HepG2 (cell line): Measurements from ENCODE around the gene NEK8. TPM values are rescaled to one million over a fixed set of nuclear protein-coding genes. Genes with fewer than 3 reads are reported as not detected.

ENCODE experiments used
- IRX3 ChIP-seq: sonication (generic); formaldehyde crosslinking; IDR thresholded peaks from 2 replicates; pipeline ENCODE4 v1.8.1; 2023; ENCODE audit warnings: mild to moderate bottlenecking, low read depth, missing genetic modification reagents, borderline replicate concordance
- NFE2L2 ChIP-seq: fragments of 150-350 bp; IDR thresholded peaks from 2 replicates; pipeline ENCODE4 v1.6.1; 2014; ENCODE audit warnings: low read length
- PRMT3 ChIP-seq: sonication (generic); formaldehyde crosslinking; IDR thresholded peaks from 2 replicates; pipeline ENCODE4 v1.8.1; 2022; ENCODE audit warnings: low read depth, mild to moderate bottlenecking, moderate library complexity, missing genetic modification reagents, borderline replicate concordance
- RXRA ChIP-seq: sonication (generic); formaldehyde crosslinking; IDR thresholded peaks from 2 replicates; pipeline ENCODE4 v1.5.1; 2020; ENCODE audit warnings: missing genetic modification reagents
- SAFB2 ChIP-seq: sonication (generic); formaldehyde crosslinking; IDR thresholded peaks from 2 replicates; pipeline ENCODE4 v1.5.1; 2020; ENCODE audit warnings: missing genetic modification reagents, low read depth, mild to moderate bottlenecking, borderline replicate concordance
- ZBTB26 ChIP-seq: IDR thresholded peaks from 2 replicates; pipeline ENCODE4 v1.6.1; 2016; ENCODE audit warnings: missing compliant biosample characterization, missing genetic modification reagents, borderline replicate concordance
- ZBTB42 ChIP-seq: sonication (generic); formaldehyde crosslinking; IDR thresholded peaks from 2 replicates; pipeline ENCODE4 v1.5.0; 2020; ENCODE audit warnings: mild to moderate bottlenecking, missing genetic modification reagents
- ZNF205 ChIP-seq: IDR thresholded peaks from 2 replicates; pipeline ENCODE4 v1.6.1; 2018; ENCODE audit warnings: missing biosample characterization, missing genetic modification reagents
- ZNF512 ChIP-seq: sonication (generic); formaldehyde crosslinking; IDR thresholded peaks from 2 replicates; pipeline ENCODE4 v1.4.0; 2020; ENCODE audit warnings: mild to moderate bottlenecking, missing genetic modification reagents
- ZNF816 ChIP-seq: sonication (generic); formaldehyde crosslinking; IDR thresholded peaks from 2 replicates; pipeline ENCODE4 v1.8.0; 2022; ENCODE audit warnings: missing genetic modification reagents, mild to moderate bottlenecking, borderline replicate concordance
- polyA plus RNA-seq, 8 experiments: library from polyadenylated mRNA; depleted of rRNA in 3 of 8; stranded (reverse) in 7 of 8; unstranded in 1 of 8; fragments of >200 nt; fragmentation: Illumina TruSeq in 4 of 8; extraction: Trizol in 4 of 8; gene quantifications; 2 replicates each; pipeline versions ENCODE4 v1.2.1 to v1.2.3, GENCODE V29; 2011 to 2016; ENCODE audit warnings: low read depth in 4 of 8, missing spikeins in 1 of 8, mixed read lengths in 1 of 8; ENCODE audit not compliant: insufficient read depth in 1 of 8
- total RNA-seq, 5 experiments: library from RNA; depleted of rRNA; stranded (reverse); fragments of >200 nt; fragmentation: Illumina TruSeq; extraction: Trizol; gene quantifications; 2 replicates each; pipeline ENCODE4 v1.2.3, GENCODE V29; 2016; ENCODE audit warnings: low read depth in 1 of 5
- TF ChIP-seq, protein P1 (sequence below): sonication (generic); formaldehyde crosslinking; conservative IDR thresholded peaks from 2 replicates; pipeline ENCODE4 v1.4.0; 2020; ENCODE audit warnings: missing genetic modification reagents
- TF ChIP-seq, protein P2 (sequence below): conservative IDR thresholded peaks from 2 replicates; pipeline ENCODE4 v1.6.1; 2018; ENCODE audit warnings: missing genetic modification reagents
- TF ChIP-seq, protein P3 (sequence below): sonication (generic); formaldehyde crosslinking; IDR thresholded peaks from 2 replicates; pipeline ENCODE4 v1.5.0; 2020; ENCODE audit warnings: missing genetic modification reagents, mild to moderate bottlenecking, borderline replicate concordance

The NEK8 gene
- total and polyA plus RNA-seq, 2 of the 13 experiments (the other 11 are each of a cell fraction or from before 2014, with no cell fraction given) = 5.8 to 13.5 TPM

GRCh38 chr17:28743243-28744103, 14.9 kb downstream of the NEK8 start, which contains the start of gene TRAF4 (continued):
- TF ChIP-seq, protein P1, sequence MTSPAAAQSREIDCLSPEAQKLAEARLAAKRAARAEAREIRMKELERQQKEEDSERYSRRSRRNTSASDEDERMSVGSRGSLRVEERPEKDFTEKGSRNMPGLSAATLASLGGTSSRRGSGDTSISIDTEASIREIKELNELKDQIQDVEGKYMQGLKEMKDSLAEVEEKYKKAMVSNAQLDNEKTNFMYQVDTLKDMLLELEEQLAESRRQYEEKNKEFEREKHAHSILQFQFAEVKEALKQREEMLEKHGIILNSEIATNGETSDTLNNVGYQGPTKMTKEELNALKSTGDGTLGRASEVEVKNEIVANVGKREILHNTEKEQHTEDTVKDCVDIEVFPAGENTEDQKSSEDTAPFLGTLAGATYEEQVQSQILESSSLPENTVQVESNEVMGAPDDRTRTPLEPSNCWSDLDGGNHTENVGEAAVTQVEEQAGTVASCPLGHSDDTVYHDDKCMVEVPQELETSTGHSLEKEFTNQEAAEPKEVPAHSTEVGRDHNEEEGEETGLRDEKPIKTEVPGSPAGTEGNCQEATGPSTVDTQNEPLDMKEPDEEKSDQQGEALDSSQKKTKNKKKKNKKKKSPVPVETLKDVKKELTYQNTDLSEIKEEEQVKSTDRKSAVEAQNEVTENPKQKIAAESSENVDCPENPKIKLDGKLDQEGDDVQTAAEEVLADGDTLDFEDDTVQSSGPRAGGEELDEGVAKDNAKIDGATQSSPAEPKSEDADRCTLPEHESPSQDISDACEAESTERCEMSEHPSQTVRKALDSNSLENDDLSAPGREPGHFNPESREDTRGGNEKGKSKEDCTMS = no peak
- TF ChIP-seq SAFB2 (peak; percentile 88; the same call in 1 of the 2 replicates), ZBTB42 (CRISPR knock-in tag) (0 out of 2 replicates have a peak, but pooled peaks have one; percentile 35), ZNF816 (0 out of 2 replicates have a peak, but pooled peaks have one; percentile 8), ZBTB26 (CRISPR knock-in tag) (0 out of 2 replicates have a peak, but pooled peaks have one; percentile 40), PRMT3 (CRISPR knock-in tag) (no peak), RXRA (CRISPR knock-in tag) (0 out of 2 replicates have a peak, but pooled peaks have one; percentile 10), IRX3 (CRISPR knock-in tag) (0 out of 2 replicates have a peak, but pooled peaks have one; percentile 14), NFE2L2 (no peak), ZNF205 (CRISPR knock-in tag) (0 out of 2 replicates have a peak, but pooled peaks have one; percentile 35), ZNF512 (CRISPR knock-in tag) (no peak)
- TF ChIP-seq, protein P2, sequence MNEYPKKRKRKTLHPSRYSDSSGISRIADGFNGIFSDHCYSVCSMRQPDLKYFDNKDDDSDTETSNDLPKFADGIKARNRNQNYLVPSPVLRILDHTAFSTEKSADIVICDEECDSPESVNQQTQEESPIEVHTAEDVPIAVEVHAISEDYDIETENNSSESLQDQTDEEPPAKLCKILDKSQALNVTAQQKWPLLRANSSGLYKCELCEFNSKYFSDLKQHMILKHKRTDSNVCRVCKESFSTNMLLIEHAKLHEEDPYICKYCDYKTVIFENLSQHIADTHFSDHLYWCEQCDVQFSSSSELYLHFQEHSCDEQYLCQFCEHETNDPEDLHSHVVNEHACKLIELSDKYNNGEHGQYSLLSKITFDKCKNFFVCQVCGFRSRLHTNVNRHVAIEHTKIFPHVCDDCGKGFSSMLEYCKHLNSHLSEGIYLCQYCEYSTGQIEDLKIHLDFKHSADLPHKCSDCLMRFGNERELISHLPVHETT (CRISPR knock-in tag) = no peak
- TF ChIP-seq, protein P3, sequence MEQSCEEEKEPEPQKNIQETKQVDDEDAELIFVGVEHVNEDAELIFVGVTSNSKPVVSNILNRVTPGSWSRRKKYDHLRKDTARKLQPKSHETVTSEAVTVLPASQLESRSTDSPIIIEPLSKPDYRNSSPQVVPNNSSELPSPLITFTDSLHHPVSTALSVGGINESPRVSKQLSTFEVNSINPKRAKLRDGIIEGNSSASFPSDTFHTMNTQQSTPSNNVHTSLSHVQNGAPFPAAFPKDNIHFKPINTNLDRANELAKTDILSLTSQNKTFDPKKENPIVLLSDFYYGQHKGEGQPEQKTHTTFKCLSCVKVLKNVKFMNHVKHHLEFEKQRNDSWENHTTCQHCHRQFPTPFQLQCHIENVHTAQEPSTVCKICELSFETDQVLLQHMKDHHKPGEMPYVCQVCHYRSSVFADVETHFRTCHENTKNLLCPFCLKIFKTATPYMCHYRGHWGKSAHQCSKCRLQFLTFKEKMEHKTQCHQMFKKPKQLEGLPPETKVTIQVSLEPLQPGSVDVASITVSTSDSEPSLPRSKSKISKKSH = peak; percentile 29; the same call in 1 of the 2 replicates
